GM21529 (cell line): ENCODE data around the gene NPL.
A peak's percentile ranks its signal among the peaks of the same experiment; 100 is the strongest.

ENCODE experiments used
- ATAC-seq: cut with Tn5 transposase; IDR thresholded peaks from one replicate; pipeline ENCODE4 v1.9.1; 2021; ENCODE audit not compliant: unreplicated experiment

Gene NPL

GRCh38 chr1:182811975-182812722 is 22.6 kb downstream of the NPL start:
- no peak for ATAC-seq

- no peak for ATAC-seq
Measured at GRCh38 chr1:182816863-182817262, 27.3 kb downstream of the NPL start.

GRCh38 chr1:182817802-182818201 is 28.2 kb downstream of the NPL start:
- no peak for ATAC-seq

- ATAC-seq, result no peak
Measured at GRCh38 chr1:182823220-182823619, 33.6 kb downstream of the NPL start.

- ATAC-seq, result no peak
Measured at GRCh38 chr1:182826892-182827291, 37.3 kb downstream of the NPL start.

GRCh38 chr1:182829285-182829932 is 39.8 kb downstream of the NPL start:
- peak; percentile 84 for ATAC-seq

- no peak for ATAC-seq
Measured at GRCh38 chr1:182833271-182833670, 43.7 kb downstream of the NPL start.

GRCh38 chr1:182834326-182834725 is 44.8 kb downstream of the NPL start:
- no peak for ATAC-seq

GRCh38 chr1:182835806-182836205 is 46.2 kb downstream of the NPL start:
- no peak for ATAC-seq

- peak; percentile 77 for ATAC-seq
Measured at GRCh38 chr1:182839209-182840066, 49.9 kb downstream of the NPL start, which contains the start of gene DHX9. DHX9 (plus strand) TSS chr1:182839347; CDS start chr1:182842567, 3,220 bp downstream.

- ATAC-seq, result no peak
Measured at GRCh38 chr1:182841368-182841988, 51.9 kb downstream of the NPL start.

GRCh38 chr1:182842265-182842664 is 52.7 kb downstream of the NPL start:
- ATAC-seq, result no peak

- no peak for ATAC-seq
Measured at GRCh38 chr1:182845379-182845778, 55.8 kb downstream of the NPL start.

- no peak for ATAC-seq
Measured at GRCh38 chr1:182845894-182846293, 56.3 kb downstream of the NPL start.

GRCh38 chr1:182847105-182847504 is 57.5 kb downstream of the NPL start:
- no peak for ATAC-seq

- ATAC-seq, result no peak
Measured at GRCh38 chr1:182848736-182849135, 59.2 kb downstream of the NPL start.

- ATAC-seq, result no peak
Measured at GRCh38 chr1:182850319-182850718, 60.7 kb downstream of the NPL start.

- no peak for ATAC-seq
Measured at GRCh38 chr1:182851825-182852224, 62.3 kb downstream of the NPL start.

- ATAC-seq, result no peak
Measured at GRCh38 chr1:182855911-182856310, 66.3 kb downstream of the NPL start.

GRCh38 chr1:182857212-182857611 is 67.6 kb downstream of the NPL start:
- no peak for ATAC-seq

- ATAC-seq, result no peak
Measured at GRCh38 chr1:182860658-182861057, 71.1 kb downstream of the NPL start.
